HG02885 (cell line): ENCODE data around the gene POLR3A.
"Not testable (repeated sequence)": the region's sequence is repeated elsewhere in the genome, so short reads cannot be mapped to it uniquely, and the experiment has no call there.

Experiments
- ATAC-seq: cut with Tn5 transposase; IDR thresholded peaks from one replicate; pipeline ENCODE4 v1.9.1; 2021; ENCODE audit warnings: mild to moderate bottlenecking; ENCODE audit not compliant: unreplicated experiment, poor library complexity

Gene POLR3A

GRCh38 chr10:78025685-78026364, 3.5 kb downstream of the POLR3A start:
- ATAC-seq = no peak

GRCh38 chr10:78023741-78024140, 5.6 kb downstream of the POLR3A start:
- ATAC-seq = no peak

- ATAC-seq = no peak
These were observed 8.1 kb downstream of the POLR3A start for GRCh38 chr10:78021201-78021600.

GRCh38 chr10:78019264-78019663, 10.1 kb downstream of the POLR3A start:
- ATAC-seq = no peak

- ATAC-seq = no peak
These were observed 11.5 kb downstream of the POLR3A start for GRCh38 chr10:78017856-78018255.

- ATAC-seq = no peak
These were observed 13.8 kb downstream of the POLR3A start for GRCh38 chr10:78015546-78015945.

- ATAC-seq = no peak
These were observed 15.8 kb downstream of the POLR3A start for GRCh38 chr10:78013564-78013963.

- ATAC-seq = no peak
These were observed 18.2 kb downstream of the POLR3A start for GRCh38 chr10:78011065-78011464.

GRCh38 chr10:78010278-78010677, 19.0 kb downstream of the POLR3A start:
- no peak for ATAC-seq

- ATAC-seq = no peak
These were observed 19.7 kb downstream of the POLR3A start for GRCh38 chr10:78009662-78010061.

GRCh38 chr10:78007172-78007571, 22.1 kb downstream of the POLR3A start:
- no peak for ATAC-seq

GRCh38 chr10:78004215-78005026, 24.9 kb downstream of the POLR3A start:
- ATAC-seq = no peak

- no peak for ATAC-seq
These were observed 26.6 kb downstream of the POLR3A start for GRCh38 chr10:78002541-78003288.

GRCh38 chr10:78000956-78001472, 28.3 kb downstream of the POLR3A start:
- no peak for ATAC-seq

GRCh38 chr10:78000206-78000605, 29.1 kb downstream of the POLR3A start:
- no peak for ATAC-seq

GRCh38 chr10:77998780-77999179, 30.5 kb downstream of the POLR3A start:
- not testable (repeated sequence) for ATAC-seq

GRCh38 chr10:77993620-77994019, 35.7 kb downstream of the POLR3A start:
- ATAC-seq = no peak

GRCh38 chr10:77989081-77989724, 40.1 kb downstream of the POLR3A start:
- no peak for ATAC-seq

- ATAC-seq = no peak
These were observed 41.6 kb downstream of the POLR3A start for GRCh38 chr10:77987671-77988255.

GRCh38 chr10:77984986-77985385, 44.3 kb downstream of the POLR3A start:
- no peak for ATAC-seq
